WTC11 (cell line): Measurements from ENCODE around the gene SPATA13. TPM values are rescaled to one million over a fixed set of nuclear protein-coding genes. Genes with fewer than 3 reads are reported as not detected.

Experiments used
- ATAC-seq: fragments of 200-7000 bp; cut with Tn5 transposase; 2 replicates; pipeline ENCODE4 v1.10.0; 2021; ENCODE audit warnings: mild to moderate bottlenecking, moderate library complexity
- CTCF ChIA-PET: fragments of 300-600 bp; sonication (Branson Sonifier 250); formaldehyde crosslinking; loops from one replicate; lab custom pipeline; 2021; ENCODE audit warnings: antibody characterized with exemption; lab: Charles Lee
- POLR2A ChIA-PET: fragments of 350-600 bp; sonication (Branson Sonifier 250); formaldehyde crosslinking; loops from one replicate; lab custom pipeline; 2021; ENCODE audit warnings: antibody characterized with exemption; lab: Charles Lee
- DNase-seq: peaks from one replicate; pipeline ENCODE4 v3.0.0; 2021; ENCODE audit warnings: low spot score
- H3K27ac Mint-ChIP-seq: 2 replicates; pipeline ENCODE4 v1.8.0; 2021; ENCODE audit warnings: mixed read lengths
- H3K27me3 Mint-ChIP-seq: 2 replicates; pipeline ENCODE4 v1.8.0; 2021; ENCODE audit warnings: low read depth, mild to moderate bottlenecking, moderate library complexity, mixed read lengths
- H3K36me3 Mint-ChIP-seq: 2 replicates; pipeline ENCODE4 v1.8.0; 2021; ENCODE audit warnings: mixed read lengths
- H3K4me1 Mint-ChIP-seq: 2 replicates; pipeline ENCODE4 v1.8.0; 2022; ENCODE audit warnings: mixed read lengths
- H3K4me3 Mint-ChIP-seq: 2 replicates; pipeline ENCODE4 v1.8.0; 2021; ENCODE audit warnings: mild to moderate bottlenecking, moderate library complexity, mixed read lengths
- H3K9me3 Mint-ChIP-seq: 2 replicates; pipeline ENCODE4 v1.8.0; 2021; ENCODE audit warnings: mixed read lengths
- ATF1 ChIP-seq: sonication (generic); formaldehyde crosslinking; IDR thresholded peaks from 2 replicates; pipeline ENCODE4 v1.8.1; 2023; ENCODE audit warnings: mild to moderate bottlenecking, moderate library complexity, missing genetic modification reagents
- ATF2 ChIP-seq: sonication (generic); formaldehyde crosslinking; IDR thresholded peaks from 2 replicates; pipeline ENCODE4 v1.8.1; 2022; ENCODE audit warnings: low read depth, missing genetic modification reagents, borderline replicate concordance
- CREB1 ChIP-seq: sonication (generic); formaldehyde crosslinking; IDR thresholded peaks from 2 replicates; pipeline ENCODE4 v1.8.0; 2023; ENCODE audit warnings: mild to moderate bottlenecking, missing genetic modification reagents
- ELF4 ChIP-seq: sonication (generic); formaldehyde crosslinking; IDR thresholded peaks from 2 replicates; pipeline ENCODE4 v1.8.1; 2022; ENCODE audit warnings: low read depth, mild to moderate bottlenecking, moderate library complexity, missing genetic modification reagents
- ESRRA ChIP-seq: sonication (generic); formaldehyde crosslinking; IDR thresholded peaks from 2 replicates; pipeline ENCODE4 v1.8.1; 2022; ENCODE audit warnings: mild to moderate bottlenecking, missing genetic modification reagents, borderline replicate concordance
- FOXP1 ChIP-seq: sonication (generic); formaldehyde crosslinking; IDR thresholded peaks from 2 replicates; pipeline ENCODE4 v1.8.0; 2022; ENCODE audit warnings: missing genetic modification reagents, mild to moderate bottlenecking, moderate library complexity, borderline replicate concordance
- GRHL2 ChIP-seq: fragments of 250-450 bp; sonication (Bioruptor Pico); IDR thresholded peaks from 2 replicates; pipeline ENCODE4 v1.8.0; 2022; ENCODE audit warnings: mild to moderate bottlenecking, moderate library complexity; ENCODE audit not compliant: insufficient replicate concordance, severe bottlenecking
- IRF1 ChIP-seq: sonication (generic); formaldehyde crosslinking; IDR thresholded peaks from 2 replicates; pipeline ENCODE4 v1.8.0; 2023; ENCODE audit warnings: missing genetic modification reagents
- MLX ChIP-seq: sonication (generic); formaldehyde crosslinking; IDR thresholded peaks from 2 replicates; pipeline ENCODE4 v1.8.1; 2023; ENCODE audit warnings: mild to moderate bottlenecking, missing genetic modification reagents, moderate library complexity
- NFE2L1 ChIP-seq: sonication (generic); formaldehyde crosslinking; IDR thresholded peaks from 2 replicates; pipeline ENCODE4 v1.8.1; 2023; ENCODE audit warnings: missing genetic modification reagents
- NFYB ChIP-seq: sonication (generic); formaldehyde crosslinking; conservative IDR thresholded peaks from 2 replicates; pipeline ENCODE4 v1.8.0; 2022; ENCODE audit warnings: low read depth, missing genetic modification reagents
- NR2C2 ChIP-seq: sonication (generic); formaldehyde crosslinking; IDR thresholded peaks from 2 replicates; pipeline ENCODE4 v1.8.0; 2022; ENCODE audit warnings: mild to moderate bottlenecking, missing genetic modification reagents
- NR3C1 ChIP-seq: sonication (generic); formaldehyde crosslinking; conservative IDR thresholded peaks from 2 replicates; pipeline ENCODE4 v1.8.1; 2023; ENCODE audit warnings: low read depth, mild to moderate bottlenecking, missing genetic modification reagents
- OVOL2 ChIP-seq: fragments of 250-450 bp; sonication (Bioruptor Pico); IDR thresholded peaks from 2 replicates; pipeline ENCODE4 v1.9.0; 2021; ENCODE audit warnings: mild to moderate bottlenecking, borderline replicate concordance
- PRRX2 ChIP-seq: fragments of 250-450 bp; sonication (Bioruptor Pico); IDR thresholded peaks from 2 replicates; pipeline ENCODE4 v1.8.0; 2021; ENCODE audit warnings: mild to moderate bottlenecking
- SOX15 ChIP-seq: fragments of 250-450 bp; sonication (Bioruptor Pico); IDR thresholded peaks from 2 replicates; pipeline ENCODE4 v1.9.0; 2021; ENCODE audit warnings: mild to moderate bottlenecking
- SP1 ChIP-seq: sonication (generic); formaldehyde crosslinking; conservative IDR thresholded peaks from 2 replicates; pipeline ENCODE4 v1.8.1; 2022; ENCODE audit warnings: missing genetic modification reagents
- TP53 ChIP-seq: sonication (generic); formaldehyde crosslinking; IDR thresholded peaks from 2 replicates; pipeline ENCODE4 v1.8.1; 2023; ENCODE audit warnings: mild to moderate bottlenecking, missing genetic modification reagents
- ZBTB21 ChIP-seq: sonication (generic); formaldehyde crosslinking; IDR thresholded peaks from 2 replicates; pipeline ENCODE4 v1.8.1; 2023; ENCODE audit warnings: mild to moderate bottlenecking, missing genetic modification reagents, borderline replicate concordance
- ZNF138 ChIP-seq: sonication (generic); formaldehyde crosslinking; conservative IDR thresholded peaks from 2 replicates; pipeline ENCODE4 v1.8.1; 2022; ENCODE audit warnings: mild to moderate bottlenecking, moderate library complexity, missing genetic modification reagents
- ZNF281 ChIP-seq: sonication (generic); formaldehyde crosslinking; IDR thresholded peaks from 2 replicates; pipeline ENCODE4 v1.8.0; 2023; ENCODE audit warnings: mild to moderate bottlenecking, missing genetic modification reagents
- ZNF317 ChIP-seq: sonication (generic); formaldehyde crosslinking; IDR thresholded peaks from 2 replicates; pipeline ENCODE4 v1.8.1; 2023; ENCODE audit warnings: low read depth, mild to moderate bottlenecking, moderate library complexity, missing genetic modification reagents, borderline replicate concordance
- ZNF396 ChIP-seq: fragments of 250-450 bp; sonication (Bioruptor Pico); IDR thresholded peaks from 2 replicates; pipeline ENCODE4 v1.8.0; 2021; ENCODE audit warnings: mild to moderate bottlenecking, moderate library complexity, borderline replicate concordance
- total RNA-seq: library from RNA; stranded (reverse); gene quantifications from 3 replicates; pipeline ENCODE4 v1.2.3, GENCODE V29; 2021

SPATA13 gene
- total RNA-seq, 1 experiment from 2014 or later = 29.0 TPM

- H3K27ac Mint-ChIP-seq = no peak overlapping the region
- H3K4me1 Mint-ChIP-seq = no peaks in the 10 kb centered on the region
- no peaks in the 10 kb centered on the region for H3K9me3 Mint-ChIP-seq
- ChIA-PET CTCF (no interaction called here), POLR2A (no interaction called here)
- H3K4me3 Mint-ChIP-seq = no peak overlapping the region
- peaks cover 33% of the 10 kb centered on the region for H3K36me3 Mint-ChIP-seq
- no peak for TF ChIP-seq ZNF317
- no peak for TF ChIP-seq ZNF138 (CRISPR knock-in tag)
- TF ChIP-seq ZNF281 = no peak
- TF ChIP-seq SOX15 (CRISPR knock-in tag) = no peak
- TF ChIP-seq NFYB (CRISPR knock-in tag) = no peak
- ATAC-seq (no peak), DNase-seq (no peak)
- no peaks in the 10 kb centered on the region for H3K27me3 Mint-ChIP-seq
Measured at GRCh38 chr13:24301911-24302310, 141.4 kb downstream of the SPATA13 start.

- TF ChIP-seq SP1 (CRISPR knock-in tag) (no peak), FOXP1 (CRISPR knock-in tag) (no peak), ZNF396 (CRISPR knock-in tag) (no peak), NR3C1 (CRISPR knock-in tag) (no peak), PRRX2 (CRISPR knock-in tag) (no peak), GRHL2 (CRISPR knock-in tag) (no peak), MLX (CRISPR knock-in tag) (no peak), OVOL2 (CRISPR knock-in tag) (no peak), ELF4 (no peak), NFE2L1 (no peak), ATF2 (no peak), ESRRA (CRISPR knock-in tag) (no peak), CREB1 (CRISPR knock-in tag) (no peak), NR2C2 (no peak), TP53 (CRISPR knock-in tag) (no peak), ATF1 (no peak)
- Mint-ChIP-seq H3K27me3 (no peaks in the 10 kb centered on the region), H3K36me3 (peaks cover 19% of the 10 kb centered on the region), H3K4me3 (no peak overlapping the region), H3K9me3 (no peaks in the 10 kb centered on the region), H3K4me1 (no peaks in the 10 kb centered on the region), H3K27ac (no peak overlapping the region)
- DNase-seq (no peak), ATAC-seq (no peak)
- ChIA-PET CTCF (no interaction called here), POLR2A (no interaction called here)
Measured at GRCh38 chr13:24304620-24305019, 144.1 kb downstream of the SPATA13 start.

- no peak for DNase-seq
- Mint-ChIP-seq H3K9me3 (no peaks in the 10 kb centered on the region), H3K36me3 (peaks cover 10% of the 10 kb centered on the region), H3K4me1 (no peaks in the 10 kb centered on the region), H3K27me3 (no peaks in the 10 kb centered on the region), H3K4me3 (no peak overlapping the region), H3K27ac (no peak overlapping the region)
- CTCF ChIA-PET = interaction anchor here (0.9 to 1.0 kb wide), 2 partner anchors 78 to 346 kb away, joined by 3 to 4 read pairs; no protein-coding TSS in a partner anchor
- POLR2A ChIA-PET = no interaction called here
- no peak for ATAC-seq
- TF ChIP-seq ATF1 = no peak
- TF ChIP-seq OVOL2 (CRISPR knock-in tag) = no peak
- no peak for TF ChIP-seq MLX (CRISPR knock-in tag)
- no peak for TF ChIP-seq IRF1
- TF ChIP-seq NR3C1 (CRISPR knock-in tag) = no peak
- no peak for TF ChIP-seq ZBTB21 (CRISPR knock-in tag)
- TF ChIP-seq, all 79 proteins: peak for 0
Measured at GRCh38 chr13:24306632-24307031, 146.1 kb downstream of the SPATA13 start.
